MM.1S (cell line): ENCODE measurements around the gene PPP1CC.
A peak's percentile ranks its signal among the peaks of the same experiment; 100 is the strongest.

Experiments
- DNase-seq: peaks from one replicate; pipeline ENCODE4 v3.0.0-alpha.2; 2015
- H2AFZ ChIP-seq: fragments of 300-600 bp; sonication (generic); 2 replicates; pipeline ENCODE4 v1.6.0; 2016; ENCODE audit warnings: antibody characterized with exemption, low read length
- H3F3A ChIP-seq: fragments of 300-600 bp; sonication (generic); 2 replicates; pipeline ENCODE4 v1.6.1; 2016; ENCODE audit warnings: mild to moderate bottlenecking, antibody characterized with exemption, low read length, moderate library complexity, mixed read lengths; ENCODE audit not compliant: insufficient read depth
- H3K27ac ChIP-seq: fragments of 300-600 bp; sonication (generic); 2 replicates; pipeline ENCODE4 v1.5.1; 2016; ENCODE audit warnings: mild to moderate bottlenecking, low read length
- H3K27me3 ChIP-seq: fragments of 300-600 bp; sonication (generic); replicated peaks from 2 replicates; pipeline ENCODE4 v1.6.0; 2016; ENCODE audit warnings: low read length; ENCODE audit not compliant: insufficient read depth
- H3K36me3 ChIP-seq: fragments of 300-600 bp; sonication (generic); replicated peaks from 2 replicates; pipeline ENCODE4 v1.6.1; 2016; ENCODE audit warnings: mild to moderate bottlenecking, low read length, mixed read lengths; ENCODE audit not compliant: insufficient read depth
- H3K4me1 ChIP-seq: fragments of 300-600 bp; sonication (generic); 2 replicates; pipeline ENCODE4 v1.6.1; 2016; ENCODE audit warnings: low read length, mixed read lengths
- H3K4me2 ChIP-seq: fragments of 300-600 bp; sonication (generic); 2 replicates; pipeline ENCODE4 v1.6.0; 2016; ENCODE audit warnings: low read depth, low read length
- H3K4me3 ChIP-seq: fragments of 300-600 bp; sonication (generic); 2 replicates; pipeline ENCODE4 v1.5.1; 2016; ENCODE audit warnings: low read length, mixed read lengths
- H3K79me2 ChIP-seq: fragments of 300-600 bp; sonication (generic); 2 replicates; pipeline ENCODE4 v1.6.1; 2016; ENCODE audit warnings: mixed run types, low read length, mixed read lengths
- H3K9ac ChIP-seq: fragments of 300-600 bp; sonication (generic); 2 replicates; pipeline ENCODE4 v1.6.1; 2016; ENCODE audit warnings: low read length, mixed read lengths
- H3K9me2 ChIP-seq: fragments of 300-600 bp; sonication (generic); replicated peaks from 2 replicates; pipeline ENCODE4 v1.6.1; 2016; ENCODE audit warnings: mild to moderate bottlenecking, low read length, mixed read lengths; ENCODE audit not compliant: insufficient read depth
- H3K9me3 ChIP-seq: fragments of 300-600 bp; sonication (generic); replicated peaks from 2 replicates; pipeline ENCODE4 v1.6.1; 2016; ENCODE audit warnings: mild to moderate bottlenecking, low read length, mixed read lengths; ENCODE audit not compliant: insufficient read depth
- H4K20me1 ChIP-seq: fragments of 300-600 bp; sonication (generic); 2 replicates; pipeline ENCODE4 v1.6.1; 2016; ENCODE audit warnings: mild to moderate bottlenecking, low read length, moderate library complexity, mixed read lengths; ENCODE audit not compliant: insufficient read depth
- EZH2 ChIP-seq: fragments of 300-600 bp; sonication (generic); optimal IDR thresholded peaks from 2 replicates; pipeline ENCODE3; 2017; ENCODE audit warnings: low read depth, mild to moderate bottlenecking, antibody characterized with exemption, low read length, mixed read lengths
- EZH2phosphoT487 ChIP-seq: fragments of 300-600 bp; sonication (generic); IDR thresholded peaks from 2 replicates; pipeline ENCODE4 v1.6.1; 2018; ENCODE audit warnings: antibody characterized with exemption, low read length
- TF ChIP-seq, protein P1 (sequence below): fragments of 300-600 bp; sonication (generic); IDR thresholded peaks from 2 replicates; pipeline ENCODE4 v1.5.1; 2016; ENCODE audit warnings: antibody characterized with exemption, low read length, mixed read lengths

PPP1CC gene

DNA sequence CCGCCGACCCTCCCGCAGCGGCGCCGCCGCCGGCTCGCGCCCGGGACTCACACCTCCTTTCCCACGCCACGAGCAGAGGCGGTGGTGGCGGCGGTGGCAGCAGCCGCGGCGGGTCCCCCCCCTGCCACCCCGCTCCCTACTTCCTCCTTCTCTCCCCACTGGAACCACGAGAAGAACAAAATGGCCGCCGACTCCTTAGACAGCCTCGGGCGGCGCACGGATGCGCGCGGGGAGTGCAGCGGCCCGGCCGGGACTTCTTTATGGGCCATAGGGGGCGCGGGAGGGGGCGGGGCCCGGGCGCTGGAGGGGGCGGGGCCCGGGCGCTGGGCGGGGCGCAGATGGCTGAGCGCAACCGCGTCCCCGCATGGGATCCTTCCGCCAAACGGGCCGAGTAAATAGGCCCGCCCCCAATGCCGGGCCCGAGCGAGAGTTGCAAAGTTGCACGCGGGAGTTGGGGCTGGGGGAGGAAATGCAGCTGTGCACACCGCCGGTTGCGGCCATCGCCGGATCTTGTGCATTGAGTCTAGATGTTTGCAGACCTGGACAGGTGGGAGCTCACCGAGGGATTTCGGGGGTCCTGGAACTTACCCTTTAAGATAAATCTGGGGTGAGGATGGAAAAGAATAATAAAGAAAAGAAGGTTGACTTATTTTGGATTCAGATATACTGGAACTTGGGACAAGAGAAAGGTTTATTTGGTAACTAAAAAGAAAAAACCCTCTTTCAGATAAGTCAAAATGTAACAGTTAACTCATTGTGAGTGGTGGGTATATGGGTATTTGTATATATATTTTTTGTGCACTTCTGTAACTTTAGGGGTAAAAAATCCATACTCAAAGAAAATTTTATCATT, at the start of gene PPP1CC:
TSS of gene PPP1CC (minus strand) at position 174 of the 853 bp plus-strand sequence. CDS start 184 bp downstream, outside the sequence.
- Histone ChIP-seq H3K9me3 (no peaks in the 10 kb centered on the region), H3K4me1 (no peaks in the 10 kb centered on the region)

DNA sequence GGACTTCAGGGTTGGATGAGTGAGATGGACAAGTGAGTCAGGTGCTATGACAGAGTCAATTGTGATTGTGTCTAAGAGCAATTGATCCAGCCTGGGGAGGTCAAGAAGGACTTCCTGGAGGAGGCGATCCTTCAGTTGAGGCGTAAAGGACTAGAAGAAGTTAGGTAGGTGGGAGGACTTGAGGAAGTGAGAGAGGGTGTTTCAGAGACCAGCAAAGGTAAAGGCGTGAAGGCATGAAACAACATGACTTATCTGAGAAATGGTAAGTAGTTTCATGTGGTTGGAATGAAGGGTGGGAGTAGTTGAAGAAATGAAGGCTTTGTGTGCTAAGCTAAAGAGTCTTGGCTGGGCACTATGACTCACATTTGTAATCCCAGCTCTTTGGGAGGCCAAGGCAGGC, 48.9 kb upstream of the PPP1CC start:
- H3K4me2 ChIP-seq = no peak overlapping the region
- H3K4me3 ChIP-seq = no peak overlapping the region
- no peak overlapping the region for H3K27ac ChIP-seq
- H3K27me3 ChIP-seq = no peaks in the 10 kb centered on the region
- no peaks in the 10 kb centered on the region for H3K4me1 ChIP-seq
- no peak for DNase-seq
- H3K9me2 ChIP-seq = no peaks in the 10 kb centered on the region
- no peaks in the 10 kb centered on the region for H3K79me2 ChIP-seq
- no peak overlapping the region for H3K9ac ChIP-seq
- no peaks in the 10 kb centered on the region for H3F3A ChIP-seq
- H2AFZ ChIP-seq = no peak overlapping the region
- H3K36me3 ChIP-seq = no peaks in the 10 kb centered on the region
- H3K9me3 ChIP-seq = no peaks in the 10 kb centered on the region
- TF ChIP-seq EZH2 (no peak), EZH2phosphoT487 (no peak)
- TF ChIP-seq, protein P1, sequence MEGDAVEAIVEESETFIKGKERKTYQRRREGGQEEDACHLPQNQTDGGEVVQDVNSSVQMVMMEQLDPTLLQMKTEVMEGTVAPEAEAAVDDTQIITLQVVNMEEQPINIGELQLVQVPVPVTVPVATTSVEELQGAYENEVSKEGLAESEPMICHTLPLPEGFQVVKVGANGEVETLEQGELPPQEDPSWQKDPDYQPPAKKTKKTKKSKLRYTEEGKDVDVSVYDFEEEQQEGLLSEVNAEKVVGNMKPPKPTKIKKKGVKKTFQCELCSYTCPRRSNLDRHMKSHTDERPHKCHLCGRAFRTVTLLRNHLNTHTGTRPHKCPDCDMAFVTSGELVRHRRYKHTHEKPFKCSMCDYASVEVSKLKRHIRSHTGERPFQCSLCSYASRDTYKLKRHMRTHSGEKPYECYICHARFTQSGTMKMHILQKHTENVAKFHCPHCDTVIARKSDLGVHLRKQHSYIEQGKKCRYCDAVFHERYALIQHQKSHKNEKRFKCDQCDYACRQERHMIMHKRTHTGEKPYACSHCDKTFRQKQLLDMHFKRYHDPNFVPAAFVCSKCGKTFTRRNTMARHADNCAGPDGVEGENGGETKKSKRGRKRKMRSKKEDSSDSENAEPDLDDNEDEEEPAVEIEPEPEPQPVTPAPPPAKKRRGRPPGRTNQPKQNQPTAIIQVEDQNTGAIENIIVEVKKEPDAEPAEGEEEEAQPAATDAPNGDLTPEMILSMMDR = no peak
- no peaks in the 10 kb centered on the region for H4K20me1 ChIP-seq

More for the DNA sequence above, at the start of gene PPP1CC:
- H3K27ac ChIP-seq = no peak within 1 kb of the TSS; the same call in 1 of the 2 replicates
- DNase-seq = peak; percentile 83
- H3F3A ChIP-seq = no peaks in the 10 kb centered on the region
- no peaks in the 10 kb centered on the region for H3K9me2 ChIP-seq
- H3K27me3 ChIP-seq = no peaks in the 10 kb centered on the region
- H3K36me3 ChIP-seq = no peaks in the 10 kb centered on the region
- peak within 1 kb of the TSS; percentile 79 for H3K4me2 ChIP-seq
- peaks cover 47% of the 10 kb centered on the region for H3K79me2 ChIP-seq
- peak within 1 kb of the TSS; percentile 99 for H2AFZ ChIP-seq
- H3K4me3 ChIP-seq = peak within 1 kb of the TSS; percentile 81
- TF ChIP-seq, protein P1 = no peak
- TF ChIP-seq EZH2 = no peak
- TF ChIP-seq EZH2phosphoT487 = no peak
- peaks cover 15% of the 10 kb centered on the region for H4K20me1 ChIP-seq
- H3K9ac ChIP-seq = peak within 1 kb of the TSS; percentile 88

DNA sequence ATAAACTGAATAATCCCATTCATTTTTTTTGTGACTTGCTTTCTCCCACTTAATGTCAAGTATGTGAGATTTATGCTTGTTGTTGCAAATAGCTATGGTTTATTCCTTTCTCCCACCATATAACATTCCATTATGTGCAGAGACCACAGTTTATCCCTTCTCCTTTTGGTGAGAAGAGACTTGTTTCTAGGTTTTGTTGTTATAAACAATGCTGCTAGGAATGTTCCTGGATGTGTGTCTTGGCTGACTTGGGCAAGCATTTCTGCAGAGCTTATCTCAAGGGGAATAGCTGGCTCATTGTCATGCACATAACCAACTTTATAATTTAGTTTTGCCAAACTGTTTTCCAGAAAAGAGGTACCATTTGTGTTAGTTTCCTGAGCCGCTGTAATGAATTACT, 47.6 kb upstream of the PPP1CC start:
- Histone ChIP-seq H3K9me3 (no peaks in the 10 kb centered on the region), H3K4me3 (no peak overlapping the region), H3K4me2 (no peak overlapping the region), H2AFZ (no peak overlapping the region), H3K9me2 (no peaks in the 10 kb centered on the region), H3K9ac (no peak overlapping the region), H3K4me1 (no peaks in the 10 kb centered on the region), H3F3A (no peaks in the 10 kb centered on the region), H3K36me3 (no peaks in the 10 kb centered on the region), H4K20me1 (no peaks in the 10 kb centered on the region), H3K27me3 (no peaks in the 10 kb centered on the region), H3K27ac (no peak overlapping the region), H3K79me2 (no peaks in the 10 kb centered on the region)
- TF ChIP-seq, protein P1 = no peak
- TF ChIP-seq EZH2phosphoT487 = no peak
- no peak for TF ChIP-seq EZH2
- no peak for DNase-seq
